Endothelial cell of umbilical vein (primary cell): ENCODE data around the gene AGBL4. TPM values are rescaled to one million over a fixed set of nuclear protein-coding genes. Genes with fewer than 3 reads are reported as not detected.

ENCODE experiments used
- BruUV-seq: library from RNA; stranded (reverse); fragments of 400-500 nt; replicated peaks from 2 replicates; lab custom pipeline; 2021; lab: Mats Ljungman, UMichigan
- CTCF ChIA-PET: fragments of 300-600, 350-600 bp; sonication (Branson Sonifier 250); formaldehyde crosslinking; loops from one replicate; lab custom pipeline; 2021; ENCODE audit warnings: antibody characterized with exemption, inconsistent platforms; lab: Charles Lee
- POLR2A ChIA-PET: fragments of 300-600, 350-600 bp; sonication (Branson Sonifier 250); formaldehyde crosslinking; loops from one replicate; lab custom pipeline; 2021; ENCODE audit warnings: antibody characterized with exemption, inconsistent platforms; lab: Charles Lee
- DNase-seq: peaks from one replicate; pipeline ENCODE4 v3.0.0-alpha.2; 2011; ENCODE audit warnings: low read depth, low spot score
- FAIRE-seq: peaks from 2 replicates; lab custom pipeline; 2011; peaks lifted over from hg19 to GRCh38; lab: Jason Lieb, UNC
- H2AFZ ChIP-seq: 2 replicates; pipeline ENCODE4 v1.6.0; 2012; ENCODE audit warnings: low read depth, low read length, control low read depth, inconsistent platforms
- H3K27ac ChIP-seq: 2 replicates; pipeline ENCODE4 v1.5.1; 2011; ENCODE audit warnings: low read depth, mild to moderate bottlenecking, control low read depth, low read length, moderate library complexity; ENCODE audit not compliant: insufficient read depth
- H3K27me3 ChIP-seq, 2 experiments: 2 replicates each; pipeline versions ENCODE4 v1.6.0 to v1.6.1; 2011; ENCODE audit warnings: low read length in 2 of 2, mixed read lengths in 1 of 2; ENCODE audit not compliant: control insufficient read depth in 2 of 2, insufficient read depth in 2 of 2
- H3K36me3 ChIP-seq, 2 experiments: 2 replicates in 1 of 2; 3 replicates in 1 of 2; pipeline ENCODE4 v1.5.1; 2011; ENCODE audit warnings: low read length in 2 of 2, mild to moderate bottlenecking in 1 of 2, moderate library complexity in 1 of 2; ENCODE audit not compliant: control insufficient read depth in 2 of 2, insufficient read depth in 2 of 2; ENCODE audit errors: extremely low read depth in 1 of 2
- H3K4me1 ChIP-seq: 3 replicates; pipeline ENCODE4 v1.5.1; 2011; ENCODE audit warnings: mild to moderate bottlenecking, low read length; ENCODE audit not compliant: control insufficient read depth, insufficient read depth; ENCODE audit errors: extremely low read depth
- H3K4me2 ChIP-seq: 2 replicates; pipeline ENCODE4 v1.6.1; 2011; ENCODE audit warnings: low read length, control low read depth, mixed read lengths; ENCODE audit not compliant: insufficient read depth
- H3K4me3 ChIP-seq, 3 experiments: fragments of 200-600 bp in 1 of 3; sonication (generic), shearing (Covaris generic) in 1 of 3; replicated peaks in 1 of 3; 2 replicates each; pipeline ENCODE4 v1.5.1; 2011 to 2016; ENCODE audit warnings: control low read depth in 3 of 3, low read length in 3 of 3, mild to moderate bottlenecking in 2 of 3, inconsistent platforms in 1 of 3, low read depth in 1 of 3, moderate library complexity in 1 of 3; ENCODE audit not compliant: insufficient read depth in 1 of 3
- H3K79me2 ChIP-seq: 2 replicates; pipeline ENCODE4 v1.6.0; 2012; ENCODE audit warnings: low read length, inconsistent platforms; ENCODE audit not compliant: control insufficient read depth, insufficient read depth
- H3K9ac ChIP-seq: replicated peaks from 2 replicates; pipeline ENCODE3; 2011; ENCODE audit warnings: low read length, control low read depth; ENCODE audit not compliant: insufficient read depth; ENCODE audit errors: extremely low read depth
- H3K9me1 ChIP-seq: replicated peaks from 3 replicates; pipeline ENCODE4 v1.6.0; 2011; ENCODE audit warnings: mild to moderate bottlenecking, low read length; ENCODE audit not compliant: control insufficient read depth, insufficient read depth; ENCODE audit errors: extremely low read depth
- H3K9me3 ChIP-seq: replicated peaks from 2 replicates; pipeline ENCODE4 v1.5.1; 2012; ENCODE audit warnings: low read length, inconsistent platforms; ENCODE audit not compliant: control insufficient read depth, insufficient read depth
- H4K20me1 ChIP-seq: replicated peaks from 2 replicates; pipeline ENCODE3; 2011; ENCODE audit warnings: mild to moderate bottlenecking, low read length; ENCODE audit not compliant: control insufficient read depth, insufficient read depth; ENCODE audit errors: extremely low read depth
- EZH2 ChIP-seq: IDR thresholded peaks from 2 replicates; pipeline ENCODE4 v1.6.1; 2012; ENCODE audit warnings: borderline replicate concordance, low read depth, mild to moderate bottlenecking, moderate library complexity, low read length, inconsistent platforms; ENCODE audit not compliant: severe bottlenecking
- FOS ChIP-seq: IDR thresholded peaks from 2 replicates; pipeline ENCODE4 v1.6.1; 2011; ENCODE audit warnings: mild to moderate bottlenecking, low read length, moderate library complexity, borderline replicate concordance; ENCODE audit not compliant: insufficient read depth
- GATA2 ChIP-seq: IDR thresholded peaks from 2 replicates; pipeline ENCODE4 v1.7.0; 2011; ENCODE audit warnings: low read depth, mild to moderate bottlenecking, moderate library complexity, mixed read lengths, low read length; ENCODE audit not compliant: insufficient read length, insufficient read depth
- JUN ChIP-seq: IDR thresholded peaks from 2 replicates; pipeline ENCODE4 v1.6.1; 2011; ENCODE audit warnings: borderline replicate concordance, low read depth; ENCODE audit not compliant: insufficient read length, insufficient read depth
- MYC ChIP-seq: IDR thresholded peaks from one replicate; pipeline ENCODE4 v1.6.1; 2011; ENCODE audit warnings: mild to moderate bottlenecking, low read depth, low read length
- POLR2A ChIP-seq: IDR thresholded peaks from 2 replicates; pipeline ENCODE4 v1.6.1; 2012; ENCODE audit warnings: low read depth, mild to moderate bottlenecking, control low read depth, low read length
- POLR2AphosphoS5 ChIP-seq: IDR thresholded peaks from 2 replicates; pipeline ENCODE4 v1.6.1; 2012; ENCODE audit warnings: low read depth, mild to moderate bottlenecking, control low read depth, low read length, moderate library complexity; ENCODE audit not compliant: insufficient read depth
- dilution Hi-C: fragments of 300-500 bp; cut with MboI; formaldehyde crosslinking; loops from one replicate; pipeline ENCODE4 v1.15.0; 2019; ENCODE audit warnings: low sequenced_read_pairs; ENCODE audit not compliant: extremely low pct_ligation_motif_present
- intact Hi-C: fragments of 100-400 bp; cut with micrococcal nuclease; formaldehyde crosslinking; loops from one replicate; pipeline ENCODE4 v1.10.0; 2022
- polyA plus RNA-seq, 4 experiments: library from polyadenylated mRNA; depleted of rRNA in 3 of 4; stranded (reverse) in 3 of 4; unstranded in 1 of 4; fragments of >200 nt; gene quantifications; 2 replicates each; pipeline versions ENCODE4 v1.2.1 to v1.2.3, GENCODE V29; 2011 to 2012; ENCODE audit warnings: missing spikeins in 1 of 4
- total RNA-seq: library from RNA; stranded (reverse); gene quantifications from 2 replicates; pipeline ENCODE4 v1.2.3, GENCODE V29; 2021
- TF ChIP-seq, protein P1 (sequence below), 2 donors: IDR thresholded peaks; 1 replicate in 1 of 2; 2 replicates in 1 of 2; pipeline ENCODE4 v1.5.1; 2011; ENCODE audit warnings: low read length in 2 of 2, mild to moderate bottlenecking in 2 of 2, moderate library complexity in 2 of 2, control low read depth in 1 of 2, inconsistent platforms in 1 of 2, low read depth in 1 of 2; ENCODE audit not compliant: insufficient read depth in 1 of 2; ENCODE audit errors: extremely low read depth in 1 of 2
- TF ChIP-seq, protein P2 (sequence below): IDR thresholded peaks from 2 replicates; pipeline ENCODE4 v1.6.1; 2011; ENCODE audit not compliant: insufficient read depth, insufficient read length

AGBL4 gene
- total and polyA plus RNA-seq, 2 donors (not counting 3 experiments of a cell fraction or from before 2014, with no cell fraction given), result not detected

DNA sequence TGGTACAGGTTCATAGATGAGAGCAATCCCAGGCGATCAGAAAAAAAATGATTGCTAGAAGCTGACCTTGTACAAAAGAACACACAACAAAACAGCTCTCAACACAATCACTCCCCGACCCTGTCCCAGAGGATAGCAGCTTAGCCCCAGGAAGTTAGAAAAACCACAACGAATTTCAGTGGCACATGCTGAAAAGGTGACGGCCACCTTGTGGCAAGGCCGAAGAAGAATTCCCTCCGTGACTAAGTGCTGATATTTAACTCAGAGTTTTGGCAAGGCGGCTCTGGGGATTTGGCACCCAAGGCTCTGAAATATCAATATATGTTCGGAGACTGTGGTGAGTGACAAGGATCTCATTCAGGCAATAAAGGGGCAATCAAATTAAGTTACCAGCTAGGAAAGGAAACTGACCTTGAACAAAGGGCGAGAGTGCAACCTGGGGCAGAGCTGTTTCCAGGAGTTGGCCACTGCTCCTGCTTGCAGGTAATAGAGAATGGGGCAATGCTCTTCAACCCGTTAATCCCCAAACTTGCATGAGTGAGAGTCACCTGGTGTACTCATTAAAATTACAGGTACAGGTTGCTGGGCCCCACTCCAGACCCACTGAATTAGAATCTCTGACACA lies 1343.2 kb downstream of the AGBL4 start:
- H3K4me2 ChIP-seq, result no peak overlapping the region
- H3K9ac ChIP-seq, result no peak overlapping the region
- ChIA-PET POLR2A (no interaction called here), CTCF (interaction anchor here (1.0 kb wide), 1 partner anchor 1653 kb away, joined by 3 read pairs; no protein-coding TSS in a partner anchor)
- no peak overlapping the region for H3K27ac ChIP-seq
- H4K20me1 ChIP-seq, result no peaks in the 10 kb centered on the region
- no peaks in the 10 kb centered on the region for H3K9me1 ChIP-seq
- H3K4me1 ChIP-seq, result no peaks in the 10 kb centered on the region
- H2AFZ ChIP-seq, result no peak overlapping the region
- FAIRE-seq (no peak), DNase-seq (no peak)
- dilution Hi-C loops (no loop called here), intact Hi-C loops (no loop called here)
- H3K36me3 ChIP-seq, result no peaks in the 10 kb centered on the region
- BruUV-seq, result no TSS peak
- TF ChIP-seq JUN (no peak), POLR2A (no peak), MYC (no peak), FOS (no peak), POLR2AphosphoS5 (no peak), EZH2 (no peak), GATA2 (no peak)
- TF ChIP-seq, protein P1, sequence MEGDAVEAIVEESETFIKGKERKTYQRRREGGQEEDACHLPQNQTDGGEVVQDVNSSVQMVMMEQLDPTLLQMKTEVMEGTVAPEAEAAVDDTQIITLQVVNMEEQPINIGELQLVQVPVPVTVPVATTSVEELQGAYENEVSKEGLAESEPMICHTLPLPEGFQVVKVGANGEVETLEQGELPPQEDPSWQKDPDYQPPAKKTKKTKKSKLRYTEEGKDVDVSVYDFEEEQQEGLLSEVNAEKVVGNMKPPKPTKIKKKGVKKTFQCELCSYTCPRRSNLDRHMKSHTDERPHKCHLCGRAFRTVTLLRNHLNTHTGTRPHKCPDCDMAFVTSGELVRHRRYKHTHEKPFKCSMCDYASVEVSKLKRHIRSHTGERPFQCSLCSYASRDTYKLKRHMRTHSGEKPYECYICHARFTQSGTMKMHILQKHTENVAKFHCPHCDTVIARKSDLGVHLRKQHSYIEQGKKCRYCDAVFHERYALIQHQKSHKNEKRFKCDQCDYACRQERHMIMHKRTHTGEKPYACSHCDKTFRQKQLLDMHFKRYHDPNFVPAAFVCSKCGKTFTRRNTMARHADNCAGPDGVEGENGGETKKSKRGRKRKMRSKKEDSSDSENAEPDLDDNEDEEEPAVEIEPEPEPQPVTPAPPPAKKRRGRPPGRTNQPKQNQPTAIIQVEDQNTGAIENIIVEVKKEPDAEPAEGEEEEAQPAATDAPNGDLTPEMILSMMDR (IDR thresholded peaks at IDR 0.05; ENCODE audit: extremely low read depth in 1 of 2, insufficient read depth in 1 of 2, low read depth in 1 of 2, low read length in 2 of 2), result no peak
- TF ChIP-seq, protein P2, sequence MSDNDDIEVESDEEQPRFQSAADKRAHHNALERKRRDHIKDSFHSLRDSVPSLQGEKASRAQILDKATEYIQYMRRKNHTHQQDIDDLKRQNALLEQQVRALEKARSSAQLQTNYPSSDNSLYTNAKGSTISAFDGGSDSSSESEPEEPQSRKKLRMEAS, result no peak
- H3K4me3 ChIP-seq, result no peak overlapping the region
- no peaks in the 10 kb centered on the region for H3K27me3 ChIP-seq
- no peaks in the 10 kb centered on the region for H3K9me3 ChIP-seq
- no peaks in the 10 kb centered on the region for H3K79me2 ChIP-seq
